ENCODE measurements around the gene GRM4. TPM values are rescaled to one million over a fixed set of nuclear protein-coding genes. Genes with fewer than 3 reads are reported as not detected.

Gene GRM4
- total RNA-seq, 1 experiment from 2014 or later = not detected

- Mint-ChIP-seq H3K27me3 (ENCODE audit: unreplicated experiment) (peaks cover 51% of the 10 kb centered on the region), H3K27ac (ENCODE audit: unreplicated experiment) (no peak overlapping the region), H3K9me3 (ENCODE audit: low read depth, unreplicated experiment) (peaks cover 3% of the 10 kb centered on the region), H3K4me3 (ENCODE audit: low read depth, unreplicated experiment) (no peak overlapping the region), H3K36me3 (ENCODE audit: insufficient read depth, unreplicated experiment) (no peaks in the 10 kb centered on the region), H3K4me1 (ENCODE audit: low read depth, unreplicated experiment) (no peaks in the 10 kb centered on the region)
- CTCF ChIA-PET = no interaction called here
- TF ChIP-seq, protein P1, sequence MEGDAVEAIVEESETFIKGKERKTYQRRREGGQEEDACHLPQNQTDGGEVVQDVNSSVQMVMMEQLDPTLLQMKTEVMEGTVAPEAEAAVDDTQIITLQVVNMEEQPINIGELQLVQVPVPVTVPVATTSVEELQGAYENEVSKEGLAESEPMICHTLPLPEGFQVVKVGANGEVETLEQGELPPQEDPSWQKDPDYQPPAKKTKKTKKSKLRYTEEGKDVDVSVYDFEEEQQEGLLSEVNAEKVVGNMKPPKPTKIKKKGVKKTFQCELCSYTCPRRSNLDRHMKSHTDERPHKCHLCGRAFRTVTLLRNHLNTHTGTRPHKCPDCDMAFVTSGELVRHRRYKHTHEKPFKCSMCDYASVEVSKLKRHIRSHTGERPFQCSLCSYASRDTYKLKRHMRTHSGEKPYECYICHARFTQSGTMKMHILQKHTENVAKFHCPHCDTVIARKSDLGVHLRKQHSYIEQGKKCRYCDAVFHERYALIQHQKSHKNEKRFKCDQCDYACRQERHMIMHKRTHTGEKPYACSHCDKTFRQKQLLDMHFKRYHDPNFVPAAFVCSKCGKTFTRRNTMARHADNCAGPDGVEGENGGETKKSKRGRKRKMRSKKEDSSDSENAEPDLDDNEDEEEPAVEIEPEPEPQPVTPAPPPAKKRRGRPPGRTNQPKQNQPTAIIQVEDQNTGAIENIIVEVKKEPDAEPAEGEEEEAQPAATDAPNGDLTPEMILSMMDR (IDR thresholded peaks at IDR 0.05; ENCODE audit: unreplicated experiment) = no peak
- intact Hi-C loops (cut with micrococcal nuclease; ENCODE audit: unreplicated experiment) = no loop called here
- BruUV-seq (replicated peaks) = no TSS peak
- DNase-seq = no peak
Observed at GRCh38 chr6:34004706-34005105, 141.2 kb downstream of the GRM4 start.

DNA sequence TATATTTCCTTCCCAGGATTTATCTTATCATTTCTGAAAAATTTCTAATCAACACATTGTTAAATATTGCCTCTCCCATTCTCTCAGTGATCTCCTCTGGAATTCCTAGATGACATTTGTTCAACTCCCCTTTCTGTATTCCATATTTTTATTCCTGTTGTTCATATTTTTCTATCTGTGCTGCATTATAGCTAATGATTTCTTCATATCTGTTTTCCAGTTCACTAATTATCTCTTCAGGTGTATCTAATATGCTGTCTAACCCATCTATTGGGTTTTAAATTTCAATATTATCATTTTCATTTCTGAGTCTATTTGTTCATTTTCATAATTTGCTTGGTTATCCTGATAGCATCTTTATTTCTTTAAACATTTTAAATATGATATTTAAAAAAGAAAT is 141.9 kb downstream of the GRM4 start:
- intact Hi-C loops (cut with micrococcal nuclease; ENCODE audit: unreplicated experiment) = no loop called here
- CTCF ChIA-PET = no interaction called here
- BruUV-seq (replicated peaks) = no TSS peak
- Mint-ChIP-seq H3K4me3 (ENCODE audit: low read depth, unreplicated experiment) (no peak overlapping the region), H3K4me1 (ENCODE audit: low read depth, unreplicated experiment) (no peaks in the 10 kb centered on the region), H3K9me3 (ENCODE audit: low read depth, unreplicated experiment) (peaks cover 3% of the 10 kb centered on the region), H3K27ac (ENCODE audit: unreplicated experiment) (no peak overlapping the region), H3K36me3 (ENCODE audit: insufficient read depth, unreplicated experiment) (no peaks in the 10 kb centered on the region), H3K27me3 (ENCODE audit: unreplicated experiment) (peaks cover 58% of the 10 kb centered on the region)
- TF ChIP-seq, protein P1 (IDR thresholded peaks at IDR 0.05; ENCODE audit: unreplicated experiment) = no peak
- DNase-seq = no peak

GRCh38 chr6:34001706-34002621 is 143.9 kb downstream of the GRM4 start:
- H3K4me1 Mint-ChIP-seq (ENCODE audit: low read depth, unreplicated experiment) = no peaks in the 10 kb centered on the region
- DNase-seq = no peak
- intact Hi-C loops (cut with micrococcal nuclease; ENCODE audit: unreplicated experiment) = no loop called here
- TF ChIP-seq, protein P1 (IDR thresholded peaks at IDR 0.05; ENCODE audit: unreplicated experiment) = no peak
- peaks cover 5% of the 10 kb centered on the region for H3K9me3 Mint-ChIP-seq (ENCODE audit: low read depth, unreplicated experiment)
- H3K36me3 Mint-ChIP-seq (ENCODE audit: insufficient read depth, unreplicated experiment) = no peaks in the 10 kb centered on the region
- peaks cover 78% of the 10 kb centered on the region for H3K27me3 Mint-ChIP-seq (ENCODE audit: unreplicated experiment)
- no peak overlapping the region for H3K4me3 Mint-ChIP-seq (ENCODE audit: low read depth, unreplicated experiment)
- no TSS peak for BruUV-seq (replicated peaks)
- H3K27ac Mint-ChIP-seq (ENCODE audit: unreplicated experiment) = no peak overlapping the region
- CTCF ChIA-PET = interaction anchor here (0.6 to 0.7 kb wide), 3 partner anchors 45 to 1098 kb away, joined by 3 to 5 read pairs (median 4); no protein-coding TSS in a partner anchor

DNA sequence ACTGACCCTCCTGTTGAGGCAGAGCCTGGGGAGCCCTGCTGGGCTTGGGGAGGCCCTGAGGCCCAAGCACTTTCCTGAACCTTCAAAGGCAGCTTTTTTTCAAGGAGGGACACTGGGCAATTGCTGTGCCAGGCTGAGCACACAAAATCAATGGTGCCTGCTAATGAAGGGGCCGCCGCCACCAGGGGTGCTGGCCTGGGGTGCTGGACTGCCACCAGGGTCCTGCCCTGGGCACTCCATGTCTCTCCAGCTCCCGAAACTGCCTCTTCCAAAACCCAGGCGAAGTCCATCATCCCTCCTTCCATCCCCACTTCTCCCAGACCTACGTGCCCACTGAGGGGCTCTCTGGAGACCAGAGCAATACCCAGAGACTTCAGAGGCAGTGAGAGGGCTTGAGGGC is 145.6 kb downstream of the GRM4 start:
- Mint-ChIP-seq H3K36me3 (ENCODE audit: insufficient read depth, unreplicated experiment) (no peaks in the 10 kb centered on the region), H3K4me1 (ENCODE audit: low read depth, unreplicated experiment) (no peaks in the 10 kb centered on the region), H3K27ac (ENCODE audit: unreplicated experiment) (no peak overlapping the region), H3K27me3 (ENCODE audit: unreplicated experiment) (peaks cover 95% of the 10 kb centered on the region), H3K4me3 (ENCODE audit: low read depth, unreplicated experiment) (no peak overlapping the region), H3K9me3 (ENCODE audit: low read depth, unreplicated experiment) (peaks cover 5% of the 10 kb centered on the region)
- no TSS peak for BruUV-seq (replicated peaks)
- no peak for DNase-seq
- TF ChIP-seq, protein P1 (IDR thresholded peaks at IDR 0.05; ENCODE audit: unreplicated experiment) = no peak
- intact Hi-C loops (cut with micrococcal nuclease; ENCODE audit: unreplicated experiment) = no loop called here
- CTCF ChIA-PET = interaction anchor here (0.5 to 0.7 kb wide), 2 partner anchors 21 to 889 kb away, joined by 3 to 4 read pairs; partner anchors contain the start of gene ANKS1A
